B cell (primary cell): ENCODE results near the gene PPARG. TPM values are rescaled to one million over a fixed set of nuclear protein-coding genes. Genes with fewer than 3 reads are reported as not detected.

Experiments
- ATAC-seq: fragments of 200-7000 bp; cut with Tn5 transposase; one replicate; pipeline ENCODE4 v1.10.0; 2021; ENCODE audit warnings: low read depth, mild to moderate bottlenecking, moderate number of reproducible peaks, moderate library complexity
- CTCF ChIA-PET: fragments of 350-600 bp; sonication (Branson Sonifier 250); formaldehyde crosslinking; loops from one replicate; lab custom pipeline; 2021; ENCODE audit warnings: antibody characterized with exemption, inconsistent platforms; lab: Charles Lee
- POLR2A ChIA-PET: fragments of 350-600 bp; sonication (Branson Sonifier 250); formaldehyde crosslinking; loops from one replicate; lab custom pipeline; 2021; ENCODE audit warnings: antibody characterized with exemption; lab: Charles Lee
- DNase-seq: peaks from one replicate; pipeline ENCODE4 v3.0.0; 2013
- H2AFZ ChIP-seq: 2 replicates; pipeline ENCODE4 v1.6.1; 2012; ENCODE audit warnings: mild to moderate bottlenecking, low read depth, low read length; ENCODE audit not compliant: insufficient read depth, poor library complexity, severe bottlenecking
- H3K27ac ChIP-seq, 2 donors: 1 replicate in 1 of 2; 2 replicates in 1 of 2; pipeline ENCODE4 v1.5.1; 2012 to 2013; ENCODE audit warnings: low read length in 2 of 2, mild to moderate bottlenecking in 2 of 2, moderate library complexity in 1 of 2
- H3K27me3 ChIP-seq, 4 experiments: fragments of 200-600 bp in 1 of 4; sonication (generic) in 1 of 4; replicated peaks in 1 of 4; 1 replicate in 2 of 4; 2 replicates in 2 of 4; pipeline versions ENCODE4 v1.6.1 to v1.7.0; 2013 to 2016; ENCODE audit warnings: low read length in 3 of 4, mild to moderate bottlenecking in 2 of 4, mixed read lengths in 1 of 4, moderate library complexity in 1 of 4; ENCODE audit not compliant: insufficient read depth in 4 of 4, control insufficient read depth in 3 of 4; ENCODE audit errors: control extremely low read depth in 1 of 4
- H3K36me3 ChIP-seq, 2 experiments: replicated peaks in 1 of 2; 1 replicate in 1 of 2; 2 replicates in 1 of 2; pipeline versions ENCODE4 v1.6.1 to v1.7.1; 2013; ENCODE audit warnings: low read length in 1 of 2; ENCODE audit not compliant: insufficient read depth in 2 of 2, control insufficient read depth in 1 of 2; ENCODE audit errors: control extremely low read depth in 1 of 2, extremely low read depth in 1 of 2
- H3K4me1 ChIP-seq, 2 donors: fragments of 200-600 bp in 1 of 2; sonication (generic) in 1 of 2; 1 replicate in 1 of 2; 2 replicates in 1 of 2; pipeline versions ENCODE4 v1.5.1 to v1.6.1; 2013 to 2017; ENCODE audit warnings: low read length in 2 of 2; ENCODE audit not compliant: control insufficient read depth in 2 of 2, insufficient read depth in 2 of 2
- H3K4me2 ChIP-seq: replicated peaks from 2 replicates; pipeline ENCODE3; 2012; ENCODE audit warnings: mild to moderate bottlenecking, low read depth, low read length; ENCODE audit not compliant: poor library complexity, severe bottlenecking
- H3K4me3 ChIP-seq, 5 experiments: fragments of 200-600 bp in 1 of 5; sonication (generic) in 1 of 5; 1 replicate in 3 of 5; 2 replicates in 2 of 5; pipeline versions ENCODE4 v1.5.1 to v1.7.0; 2011 to 2016; ENCODE audit warnings: low read length in 4 of 5, mild to moderate bottlenecking in 4 of 5, low read depth in 2 of 5, control low read depth in 1 of 5, moderate library complexity in 1 of 5; ENCODE audit not compliant: insufficient read depth in 1 of 5; ENCODE audit errors: control extremely low read depth in 1 of 5, extremely low read depth in 1 of 5
- H3K79me2 ChIP-seq: fragments of 200-600 bp; sonication (generic); one replicate; pipeline ENCODE4 v1.6.0; 2016; ENCODE audit warnings: low read length; ENCODE audit not compliant: control insufficient read depth, insufficient read depth
- H3K9ac ChIP-seq: fragments of 200-600 bp; sonication (generic); 2 replicates; pipeline ENCODE4 v1.6.1; 2017; ENCODE audit warnings: mild to moderate bottlenecking, low read length, moderate library complexity
- H3K9me3 ChIP-seq, 3 donors: one replicate each; pipeline versions ENCODE4 v1.6.1 to v1.7.1; 2013; ENCODE audit warnings: low read length in 2 of 3; ENCODE audit not compliant: control insufficient read depth in 2 of 3, insufficient read depth in 1 of 3; ENCODE audit errors: control extremely low read depth in 1 of 3
- H4K20me1 ChIP-seq: 2 replicates; pipeline ENCODE4 v1.6.0; 2012; ENCODE audit warnings: mild to moderate bottlenecking, low read length; ENCODE audit not compliant: insufficient read depth, control insufficient read depth, poor library complexity, severe bottlenecking
- H3K27ac Mint-ChIP-seq: one replicate; pipeline ENCODE4 v1.8.0; 2021; ENCODE audit warnings: mixed read lengths
- H3K27me3 Mint-ChIP-seq: one replicate; pipeline ENCODE4 v1.8.0; 2021; ENCODE audit warnings: mixed read lengths
- H3K4me1 Mint-ChIP-seq: one replicate; pipeline ENCODE4 v1.8.0; 2021; ENCODE audit warnings: mixed read lengths
- H3K4me3 Mint-ChIP-seq: one replicate; pipeline ENCODE4 v1.8.0; 2021; ENCODE audit warnings: mixed read lengths
- H3K9me3 Mint-ChIP-seq: one replicate; pipeline ENCODE4 v1.8.0; 2022; ENCODE audit warnings: mixed read lengths; ENCODE audit not compliant: insufficient read depth
- CTCF ChIP-seq: fragments of 200-600 bp; IDR thresholded peaks from one replicate; pipeline ENCODE4 v1.8.0; 2022; ENCODE audit warnings: antibody characterized with exemption, mild to moderate bottlenecking
- EZH2 ChIP-seq: IDR thresholded peaks from 2 replicates; pipeline ENCODE4 v1.6.1; 2012; ENCODE audit warnings: borderline replicate concordance, low read depth, mild to moderate bottlenecking, moderate library complexity, low read length; ENCODE audit not compliant: insufficient read depth, poor library complexity, severe bottlenecking
- WGBS: methylation state at CpG from one replicate; pipeline ENCODE4 v1.1.5; 2013; ENCODE audit warnings: missing lambda C conversion rate; ENCODE audit not compliant: insufficient coverage; 5-methylcytosine and 5-hydroxymethylcytosine counted together
- intact Hi-C: fragments of 100-400 bp; cut with micrococcal nuclease; formaldehyde crosslinking; loops from one replicate; pipeline ENCODE4 v1.10.0; 2022
- polyA plus RNA-seq: library from polyadenylated mRNA; depleted of rRNA; stranded (reverse); fragments of >200 nt; gene quantifications from 2 replicates; pipeline ENCODE4 v1.2.3, GENCODE V29; 2012
- total RNA-seq, 2 donors: library from RNA; stranded (reverse); fragments of 120-200 nt in 1 of 2; gene quantifications; 1 replicate in 1 of 2; 2 replicates in 1 of 2; pipeline versions ENCODE4 v1.2.3 to v1.2.4, GENCODE V29; 2013 to 2022

Gene PPARG
- total and polyA plus RNA-seq, 2 donors (not counting 1 experiment from before 2014, with no cell fraction given): 0.12 to 0.44 TPM

- Mint-ChIP-seq H3K27ac (no peak overlapping the region), H3K27me3 (peaks cover 34% of the 10 kb centered on the region), H3K4me3 (no peak overlapping the region), H3K4me1 (no peaks in the 10 kb centered on the region), H3K9me3 (peaks cover 3% of the 10 kb centered on the region)
- peaks cover 0 to 9% (median 8%) of the 10 kb centered on the region in 4 experiments for H3K27me3 ChIP-seq
- no peak overlapping the region for H3K4me3 ChIP-seq
- no peaks in the 10 kb centered on the region for H3K4me1 ChIP-seq
- H3K27ac ChIP-seq: no peak overlapping the region
- no peak overlapping the region for H3K9ac ChIP-seq
- no peak for TF ChIP-seq EZH2
- TF ChIP-seq CTCF: no peak
- H4K20me1 ChIP-seq: no peaks in the 10 kb centered on the region
- no peaks in the 10 kb centered on the region for H3K36me3 ChIP-seq
- 92% methylated on average over 5 of the region's 9 CpGs for WGBS
- H3K9me3 ChIP-seq: peaks cover 0 to 4% (median 3%) of the 10 kb centered on the region in 3 donors
- H3K79me2 ChIP-seq: no peaks in the 10 kb centered on the region
- H2AFZ ChIP-seq: no peak overlapping the region
- POLR2A ChIA-PET: no interaction called here
- no peak for DNase-seq
- no peak overlapping the region for H3K4me2 ChIP-seq
- CTCF ChIA-PET: no interaction called here
- intact Hi-C loops: no loop called here
- no peak for ATAC-seq
Measured at GRCh38 chr3:12280357-12280806, 8.5 kb upstream of the PPARG start.

- Mint-ChIP-seq H3K4me3 (no peak overlapping the region), H3K4me1 (peaks cover 12% of the 10 kb centered on the region), H3K27me3 (peaks cover 56% of the 10 kb centered on the region), H3K9me3 (peaks cover 3% of the 10 kb centered on the region), H3K27ac (no peak overlapping the region)
- Histone ChIP-seq H3K36me3 (no peaks in the 10 kb centered on the region), H4K20me1 (no peaks in the 10 kb centered on the region), H3K4me2 (no peak overlapping the region), H3K4me1 (peaks cover 5 to 7% of the 10 kb centered on the region in 2 donors), H3K79me2 (no peaks in the 10 kb centered on the region), H2AFZ (no peak overlapping the region), H3K27me3 (peaks cover 0 to 29% (median 18%) of the 10 kb centered on the region in 4 experiments), H3K9ac (no peak overlapping the region), H3K9me3 (peaks cover 0 to 5% (median 4%) of the 10 kb centered on the region in 3 donors), H3K27ac (no peak overlapping the region), H3K4me3 (no peak overlapping the region)
- CTCF ChIA-PET: no interaction called here
- TF ChIP-seq EZH2 (no peak), CTCF (no peak)
- ATAC-seq (no peak), DNase-seq (no peak)
- intact Hi-C loops: no loop called here
- no CpG with 5 or more reads among the region's 2 CpGs for WGBS
- POLR2A ChIA-PET: no interaction called here
Measured at GRCh38 chr3:12284591-12284990, 4.3 kb upstream of the PPARG start.
